ENCODE data around the gene OR6C2. TPM values are rescaled to one million over a fixed set of nuclear protein-coding genes. Genes with fewer than 3 reads are reported as not detected.
"Not testable (repeated sequence)": the region's sequence is repeated elsewhere in the genome, so short reads cannot be mapped to it uniquely, and the experiment has no call there.

The OR6C2 gene
- total RNA-seq, 2 donors from 2014 or later: not detected

DNA sequence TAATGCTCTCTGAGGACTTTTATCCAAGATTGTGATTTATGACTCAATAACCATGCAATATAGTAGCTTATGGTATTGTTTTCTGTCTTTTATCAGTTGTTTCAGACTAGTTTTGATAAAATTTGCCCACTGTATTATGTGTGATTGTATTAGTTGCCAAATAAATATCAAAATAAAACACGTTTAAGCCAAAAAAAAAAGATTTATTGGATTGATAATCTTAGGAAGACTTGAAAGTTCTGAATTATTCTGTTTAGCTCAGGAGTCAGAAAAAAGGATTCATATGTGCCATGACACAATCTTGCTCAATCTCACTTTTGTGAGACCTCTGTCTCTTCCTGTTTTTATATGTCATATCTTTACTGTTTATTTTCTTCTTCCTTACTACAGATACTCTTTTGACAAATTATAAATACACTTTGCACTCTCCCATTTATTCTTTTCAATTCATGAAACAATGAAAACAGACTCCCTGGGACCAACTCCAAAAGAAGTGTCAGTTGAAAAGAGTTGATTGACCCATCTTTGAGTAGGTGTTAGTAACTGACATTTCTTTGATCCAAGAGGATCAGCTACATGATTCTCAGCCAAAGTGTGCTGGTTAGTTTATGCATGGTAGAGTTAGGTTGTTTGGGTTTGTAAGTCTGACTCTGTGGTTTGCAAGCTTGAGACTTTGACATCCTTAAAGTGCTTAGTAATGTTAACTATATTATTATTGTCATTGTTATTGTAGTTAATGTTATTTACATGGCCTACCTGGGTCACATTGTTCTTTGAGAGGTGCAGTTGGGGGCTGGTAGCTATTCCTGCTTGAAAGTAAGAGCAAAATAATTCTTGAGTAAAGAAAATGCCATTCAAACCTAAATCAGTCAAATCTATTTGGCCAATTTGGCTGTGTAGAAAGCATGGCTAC, 15.3 kb upstream of the OR6C2 start:
- H3K4me3 Mint-ChIP-seq: no peak overlapping the region

DNA sequence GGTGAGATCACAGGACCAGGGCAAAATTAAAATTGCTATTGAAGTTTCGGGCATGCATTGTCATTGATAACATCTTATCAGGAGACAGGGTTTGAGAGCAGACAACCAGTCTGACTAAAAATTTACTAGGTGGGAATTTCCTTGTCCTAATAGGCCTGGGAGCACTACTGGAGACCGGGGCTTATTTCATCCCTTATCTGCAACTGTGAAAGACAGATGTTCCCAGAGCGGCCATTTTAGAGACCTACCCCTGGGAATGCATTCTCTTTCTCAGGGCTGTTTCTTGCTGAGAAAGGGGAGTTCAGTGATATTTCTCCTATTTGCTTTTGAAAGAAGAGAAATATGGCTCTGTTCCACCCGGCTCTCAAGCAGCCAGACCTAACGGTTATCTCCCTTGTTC, 2.6 kb upstream of the OR6C2 start:
- peak; percentile 48 for DNase-seq
- not testable (repeated sequence) for H3K36me3 ChIP-seq (ENCODE audit: control insufficient read depth, insufficient read depth, low read length); H3K4me1 ChIP-seq (ENCODE audit: control insufficient read depth, insufficient read depth, low read length); H3K4me3 ChIP-seq (ENCODE audit: low read length); H3K27me3 Mint-ChIP-seq (ENCODE audit: insufficient read depth); H3K4me3 Mint-ChIP-seq; H3K27me3 ChIP-seq (ENCODE audit: control insufficient read depth, insufficient read depth, low read length, poor library complexity, severe bottlenecking); H3K36me3 Mint-ChIP-seq (ENCODE audit: low read depth); H3K9ac ChIP-seq (ENCODE audit: extremely low read depth, low read length, poor library complexity, severe bottlenecking); H3K27ac ChIP-seq (ENCODE audit: low read depth, low read length); H3K4me1 Mint-ChIP-seq; H3K27ac Mint-ChIP-seq
- peaks cover 26% of the 10 kb centered on the region for H3K9me3 ChIP-seq (ENCODE audit: control insufficient read depth, low read length)
- WGBS, 2 experiments (ENCODE audit: insufficient coverage in 1 of 2, insufficient read length in 1 of 2): 79 to 100% methylated on average over 2 to 5 of the region's 5 CpGs
- peaks cover 29% of the 10 kb centered on the region for H3K9me3 Mint-ChIP-seq

More for the DNA sequence above, 15.3 kb upstream of the OR6C2 start:
- DNase-seq: no peak
- TF ChIP-seq, protein P1, sequence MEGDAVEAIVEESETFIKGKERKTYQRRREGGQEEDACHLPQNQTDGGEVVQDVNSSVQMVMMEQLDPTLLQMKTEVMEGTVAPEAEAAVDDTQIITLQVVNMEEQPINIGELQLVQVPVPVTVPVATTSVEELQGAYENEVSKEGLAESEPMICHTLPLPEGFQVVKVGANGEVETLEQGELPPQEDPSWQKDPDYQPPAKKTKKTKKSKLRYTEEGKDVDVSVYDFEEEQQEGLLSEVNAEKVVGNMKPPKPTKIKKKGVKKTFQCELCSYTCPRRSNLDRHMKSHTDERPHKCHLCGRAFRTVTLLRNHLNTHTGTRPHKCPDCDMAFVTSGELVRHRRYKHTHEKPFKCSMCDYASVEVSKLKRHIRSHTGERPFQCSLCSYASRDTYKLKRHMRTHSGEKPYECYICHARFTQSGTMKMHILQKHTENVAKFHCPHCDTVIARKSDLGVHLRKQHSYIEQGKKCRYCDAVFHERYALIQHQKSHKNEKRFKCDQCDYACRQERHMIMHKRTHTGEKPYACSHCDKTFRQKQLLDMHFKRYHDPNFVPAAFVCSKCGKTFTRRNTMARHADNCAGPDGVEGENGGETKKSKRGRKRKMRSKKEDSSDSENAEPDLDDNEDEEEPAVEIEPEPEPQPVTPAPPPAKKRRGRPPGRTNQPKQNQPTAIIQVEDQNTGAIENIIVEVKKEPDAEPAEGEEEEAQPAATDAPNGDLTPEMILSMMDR (conservative IDR thresholded peaks at IDR 0.05): no peak
- Histone ChIP-seq H3K9ac (ENCODE audit: extremely low read depth, low read length, poor library complexity, severe bottlenecking) (no peak overlapping the region), H3K9me3 (ENCODE audit: control insufficient read depth, low read length) (no peaks in the 10 kb centered on the region), H3K36me3 (ENCODE audit: control insufficient read depth, insufficient read depth, low read length) (no peaks in the 10 kb centered on the region), H3K4me3 (ENCODE audit: low read length) (no peak overlapping the region), H3K27ac (ENCODE audit: low read depth, low read length) (no peak overlapping the region), H3K4me1 (ENCODE audit: control insufficient read depth, insufficient read depth, low read length) (no peaks in the 10 kb centered on the region), H3K27me3 (ENCODE audit: control insufficient read depth, insufficient read depth, low read length, poor library complexity, severe bottlenecking) (no peaks in the 10 kb centered on the region)
- no peak overlapping the region for H3K27ac Mint-ChIP-seq
- WGBS, 2 experiments (ENCODE audit: insufficient coverage in 1 of 2, insufficient read length in 1 of 2): 73% methylated on average over 1 of the region's 1 CpG; no CpG with 5 or more reads in 1 of the 2 experiments
- H3K36me3 Mint-ChIP-seq (ENCODE audit: low read depth): no peaks in the 10 kb centered on the region
- H3K27me3 Mint-ChIP-seq (ENCODE audit: insufficient read depth): no peaks in the 10 kb centered on the region
- H3K4me1 Mint-ChIP-seq: peaks cover 7% of the 10 kb centered on the region
- peaks cover 2% of the 10 kb centered on the region for H3K9me3 Mint-ChIP-seq

DNA sequence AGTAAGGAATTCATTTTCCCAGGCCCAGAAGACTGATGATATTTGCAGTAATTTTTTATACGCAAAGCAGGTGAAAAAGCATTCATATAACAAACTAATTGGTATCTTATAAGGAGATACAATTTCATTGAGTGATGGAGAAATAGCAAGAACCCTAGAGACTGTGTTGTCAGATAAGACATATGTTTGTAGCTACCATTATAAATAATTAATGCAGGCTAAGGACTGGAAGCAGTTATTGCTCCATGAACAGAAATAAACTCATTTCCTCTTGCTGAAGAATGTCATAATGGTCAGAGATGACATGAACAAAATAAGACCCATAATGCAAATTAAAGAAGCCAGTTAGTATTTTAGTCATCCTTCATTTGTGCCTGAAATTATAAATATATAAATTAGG, 1.5 kb downstream of the OR6C2 start:
- H3K27ac Mint-ChIP-seq: no peak overlapping the region
- H3K27me3 ChIP-seq (ENCODE audit: control insufficient read depth, insufficient read depth, low read length, poor library complexity, severe bottlenecking): no peaks in the 10 kb centered on the region
- no peaks in the 10 kb centered on the region for H3K36me3 Mint-ChIP-seq (ENCODE audit: low read depth)
- no peak overlapping the region for H3K4me3 ChIP-seq (ENCODE audit: low read length)
- H3K36me3 ChIP-seq (ENCODE audit: control insufficient read depth, insufficient read depth, low read length): no peaks in the 10 kb centered on the region
- TF ChIP-seq, protein P1 (conservative IDR thresholded peaks at IDR 0.05): no peak
- H3K9me3 ChIP-seq (ENCODE audit: control insufficient read depth, low read length): peaks cover 23% of the 10 kb centered on the region
- peaks cover 23% of the 10 kb centered on the region for H3K9me3 Mint-ChIP-seq
- H3K4me1 ChIP-seq (ENCODE audit: control insufficient read depth, insufficient read depth, low read length): no peaks in the 10 kb centered on the region
- 100% methylated on average over 1 of the region's 1 CpG; no CpG with 5 or more reads in 1 of the 2 experiments for WGBS, 2 experiments (ENCODE audit: insufficient coverage in 1 of 2, insufficient read length in 1 of 2)
- H3K4me3 Mint-ChIP-seq: no peak overlapping the region
- H3K9ac ChIP-seq (ENCODE audit: extremely low read depth, low read length, poor library complexity, severe bottlenecking): no peak overlapping the region
- H3K4me1 Mint-ChIP-seq: no peaks in the 10 kb centered on the region
- DNase-seq: no peak
- no peaks in the 10 kb centered on the region for H3K27me3 Mint-ChIP-seq (ENCODE audit: insufficient read depth)
- no peak overlapping the region for H3K27ac ChIP-seq (ENCODE audit: low read depth, low read length)

Measured in endodermal cell (in vitro differentiated cells).